Activated naive CD8-positive, alpha-beta T cell treated with anti-CD3 and anti-CD28 coated beads, Interleukin-2, amount 50 U/mL, for 16 hours (primary cell): Measurements from ENCODE around the gene RC3H1.

Experiments
- DNase-seq: peaks from one replicate; pipeline ENCODE4 v3.0.0-alpha.2; 2020; ENCODE audit warnings: low read depth, low spot score

RC3H1 gene

GRCh38 chr1:173886746-173887611, 135.2 kb downstream of the RC3H1 start:
- no peak for DNase-seq

GRCh38 chr1:173884701-173885100, 137.5 kb downstream of the RC3H1 start:
- DNase-seq, result no peak
